NCI-H2081 (cell line): Measurements from ENCODE around the gene F2RL1.
"Not testable (repeated sequence)": the region's sequence is repeated elsewhere in the genome, so short reads cannot be mapped to it uniquely, and the experiment has no call there.

Source experiments
- DNase-seq, 2 experiments: peaks; one replicate each; lab custom pipeline; 2025; lab: John Stamatoyannopoulos, UW

F2RL1 gene, protein sequence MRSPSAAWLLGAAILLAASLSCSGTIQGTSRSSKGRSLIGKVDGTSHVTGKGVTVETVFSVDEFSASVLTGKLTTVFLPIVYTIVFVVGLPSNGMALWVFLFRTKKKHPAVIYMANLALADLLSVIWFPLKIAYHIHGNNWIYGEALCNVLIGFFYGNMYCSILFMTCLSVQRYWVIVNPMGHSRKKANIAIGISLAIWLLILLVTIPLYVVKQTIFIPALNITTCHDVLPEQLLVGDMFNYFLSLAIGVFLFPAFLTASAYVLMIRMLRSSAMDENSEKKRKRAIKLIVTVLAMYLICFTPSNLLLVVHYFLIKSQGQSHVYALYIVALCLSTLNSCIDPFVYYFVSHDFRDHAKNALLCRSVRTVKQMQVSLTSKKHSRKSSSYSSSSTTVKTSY

GRCh38 chr5:76818844-76819831, at the start of gene F2RL1:
Gene F2RL1, plus strand, starts transcription at chr5:76819030. Its CDS starts 153 bp downstream, at chr5:76819183.
- DNase-seq: peak; percentile 71 to 77

GRCh38 chr5:76771041-76771440, 47.8 kb upstream of the F2RL1 start:
- not testable (repeated sequence) for DNase-seq

DNA sequence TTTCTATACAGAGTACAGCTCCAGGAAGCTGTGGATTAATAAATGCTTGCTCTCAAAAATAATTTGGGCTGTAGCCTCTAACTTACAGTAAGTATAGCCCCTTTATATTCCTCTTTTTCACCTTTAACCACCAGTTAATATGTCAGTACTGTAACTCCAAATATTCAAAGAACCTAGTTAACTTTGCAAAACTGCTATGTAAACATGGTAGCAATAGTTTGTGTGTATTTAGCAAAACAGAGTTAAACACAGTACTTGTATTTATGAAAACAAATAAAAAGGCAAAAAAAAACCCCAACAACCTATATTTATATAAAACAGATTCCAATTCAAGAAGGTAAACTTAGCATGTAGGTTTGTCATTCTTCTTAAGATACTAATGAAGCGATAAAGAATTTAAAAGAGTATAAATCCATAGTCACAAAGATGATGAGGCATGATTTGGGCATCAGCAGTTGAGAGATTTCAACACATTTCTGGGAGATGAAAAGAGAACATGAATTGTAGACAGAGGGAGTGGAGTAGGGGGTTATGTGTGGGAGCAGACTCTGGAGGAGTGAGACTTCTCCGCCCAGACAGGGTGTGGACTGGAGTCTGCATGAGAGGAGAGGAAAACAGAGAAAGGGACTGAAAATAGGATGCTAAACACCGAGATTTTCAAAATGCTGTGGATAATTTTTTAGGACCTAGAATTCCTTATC, 47.0 kb upstream of the F2RL1 start:
- DNase-seq: no peak

DNA sequence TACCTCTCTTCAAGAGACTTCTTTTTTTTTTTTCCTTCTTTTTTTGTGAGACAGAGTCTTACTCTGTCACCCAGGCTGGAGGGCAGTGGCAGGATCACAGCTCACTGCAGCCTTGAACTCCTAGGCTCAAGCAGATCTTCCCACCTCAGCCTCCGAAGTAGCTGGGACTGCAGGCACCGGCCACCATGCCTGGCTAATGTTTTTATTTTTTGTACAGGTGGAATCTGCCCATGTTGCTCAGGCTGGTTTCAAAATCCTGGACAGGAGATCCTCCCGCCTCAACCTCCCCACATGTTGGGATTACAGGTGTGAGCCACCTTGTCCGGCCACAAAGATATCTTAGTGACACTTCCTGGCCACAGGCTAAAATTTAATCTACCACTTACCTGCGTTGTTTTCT, 42.9 kb upstream of the F2RL1 start:
- DNase-seq: no peak

- no peak for DNase-seq
Observed at GRCh38 chr5:76776391-76776790, 42.4 kb upstream of the F2RL1 start.

DNA sequence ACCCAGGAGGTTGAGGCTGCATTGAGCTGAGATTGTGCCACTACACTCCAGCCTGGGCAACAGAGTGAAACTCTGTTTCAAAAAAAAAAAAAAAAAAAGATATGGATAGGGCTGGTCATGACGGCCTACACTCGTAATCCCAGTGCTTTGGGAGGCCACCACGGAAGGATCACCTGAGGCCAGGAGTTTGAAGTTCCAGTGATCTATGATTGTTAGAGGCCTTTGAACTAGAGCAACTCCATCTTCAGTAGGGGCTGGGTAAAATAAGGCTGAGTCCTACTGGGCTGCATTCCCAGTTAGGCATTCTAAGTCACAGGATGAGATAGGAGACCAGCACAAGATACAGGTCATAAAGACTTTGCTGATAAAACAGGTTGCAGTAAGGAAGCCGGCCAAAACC, 38.2 kb upstream of the F2RL1 start:
- not testable (repeated sequence) for DNase-seq

- DNase-seq: no peak
Observed at GRCh38 chr5:76781775-76782174, 37.1 kb upstream of the F2RL1 start.

GRCh38 chr5:76782444-76782843, 36.4 kb upstream of the F2RL1 start:
- no peak for DNase-seq

DNA sequence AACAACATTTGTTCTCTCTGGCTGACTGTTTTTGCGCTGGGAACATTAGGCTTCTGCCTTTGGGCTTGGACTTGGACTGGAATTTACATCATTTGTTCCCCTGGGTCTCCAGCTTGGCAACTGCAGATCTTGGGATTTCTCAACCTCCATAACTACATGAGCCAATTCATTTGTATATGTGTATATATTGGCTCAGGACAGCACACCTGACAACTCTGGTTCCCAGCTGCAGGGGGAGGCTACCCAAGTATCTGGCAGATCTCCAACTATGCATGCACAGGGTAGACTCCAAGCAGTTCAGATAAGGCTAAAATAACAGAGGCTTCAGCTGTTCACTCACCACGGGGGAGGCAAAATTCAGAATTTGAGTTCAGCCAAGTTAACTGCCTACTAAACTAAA, 31.6 kb upstream of the F2RL1 start:
- DNase-seq: peak in 1 of 2 experiments; percentile 32

DNA sequence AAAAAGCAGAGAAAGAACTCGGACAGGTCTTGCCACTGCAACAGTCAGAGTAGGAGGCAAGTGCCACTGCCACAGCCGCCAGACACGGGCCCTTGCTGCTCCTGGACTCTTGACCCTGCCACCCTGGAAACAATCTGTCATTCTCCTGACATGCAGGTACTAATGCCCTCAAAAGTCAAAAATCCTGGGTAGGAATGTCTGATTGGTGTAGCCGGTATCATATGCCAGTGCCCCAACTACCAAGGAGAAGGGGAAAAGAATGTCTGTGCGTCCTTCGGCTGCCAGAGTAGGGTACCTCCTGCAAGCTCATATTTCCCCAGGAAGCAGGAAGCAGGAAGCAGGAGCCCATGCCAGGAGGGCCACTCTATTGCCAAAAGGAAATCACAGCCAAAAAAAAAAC, 30.5 kb upstream of the F2RL1 start:
- DNase-seq: no peak

GRCh38 chr5:76789275-76789674, 29.6 kb upstream of the F2RL1 start:
- DNase-seq: not testable (repeated sequence)

DNA sequence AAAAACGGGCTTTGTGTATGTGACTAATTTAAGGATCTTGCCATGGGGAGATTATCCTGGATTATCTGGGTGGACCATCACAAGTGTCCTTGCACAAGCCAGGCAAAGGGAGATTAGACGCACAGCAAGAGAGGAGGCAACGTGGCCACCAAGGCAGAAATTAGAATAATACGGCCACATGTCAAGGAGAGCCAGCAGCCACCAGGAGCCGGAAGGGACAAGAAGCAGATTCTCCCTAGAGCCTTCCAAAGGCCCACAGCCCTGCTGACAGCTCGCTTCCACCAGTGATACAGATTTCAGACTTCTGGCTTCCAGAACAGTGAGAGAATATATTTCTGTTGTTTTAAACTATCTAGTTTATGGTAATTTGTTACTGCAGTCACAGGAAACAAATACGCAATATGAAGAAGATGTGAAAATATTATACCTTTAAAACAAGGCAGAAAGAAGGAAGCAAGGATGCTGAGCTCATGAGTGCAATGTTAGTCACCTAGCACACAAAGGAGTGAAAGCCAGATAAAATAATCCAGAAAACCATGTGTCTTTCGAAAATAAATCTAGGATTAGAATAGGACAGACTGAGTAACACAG, 28.7 kb upstream of the F2RL1 start:
- DNase-seq: no peak

DNA sequence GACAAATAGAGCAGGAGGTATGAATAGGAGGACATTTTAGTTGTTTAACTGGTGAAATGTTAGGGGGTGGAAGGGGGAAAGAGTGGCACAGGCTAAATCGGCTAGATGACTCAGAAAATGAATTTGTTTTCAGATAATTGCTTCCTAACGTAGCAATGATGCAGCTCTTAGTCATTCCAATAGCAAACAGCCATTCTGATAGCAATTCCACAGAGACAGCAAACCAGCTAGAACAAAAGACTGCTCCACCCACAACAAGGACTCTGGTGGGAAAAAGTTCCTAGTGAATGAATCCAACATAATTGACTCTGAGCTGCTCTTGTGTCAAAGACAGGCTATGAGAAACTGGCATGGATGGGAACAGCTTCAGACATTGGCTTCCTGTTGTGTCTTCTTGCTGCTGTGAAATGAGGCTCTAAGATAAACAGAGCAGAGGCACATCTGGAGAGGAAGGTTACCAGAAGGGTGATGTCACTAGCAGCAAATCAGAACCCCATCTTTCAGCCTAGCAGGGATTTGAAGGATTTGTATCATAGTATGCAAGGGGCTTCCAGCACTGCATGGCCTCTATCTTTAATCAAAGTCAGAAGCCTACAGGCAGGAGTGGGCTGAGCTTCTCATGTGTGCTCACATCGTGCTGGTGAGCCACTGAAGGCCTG, 28.1 kb upstream of the F2RL1 start:
- no peak for DNase-seq

- no peak for DNase-seq
Observed at GRCh38 chr5:76791461-76791860, 27.4 kb upstream of the F2RL1 start.

DNA sequence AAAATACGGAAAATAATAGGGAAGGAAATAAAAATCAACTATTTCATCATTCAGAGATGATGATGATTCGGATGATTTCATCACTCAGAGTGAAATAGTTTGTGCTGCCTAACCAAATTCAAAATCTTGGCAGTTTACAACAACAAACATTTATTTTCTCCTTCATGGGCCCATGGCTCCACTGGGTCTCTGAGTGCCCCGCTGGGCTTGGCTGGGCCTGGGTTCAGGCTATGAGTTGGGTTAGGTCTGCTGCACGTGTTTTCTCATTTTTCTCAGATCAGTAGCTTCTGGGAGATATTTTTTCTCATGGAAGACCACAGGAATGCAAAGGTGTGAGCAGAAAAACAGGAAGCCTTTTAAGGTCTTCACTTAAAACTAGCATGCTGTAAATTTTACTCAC, 24.0 kb upstream of the F2RL1 start:
- DNase-seq: no peak

DNA sequence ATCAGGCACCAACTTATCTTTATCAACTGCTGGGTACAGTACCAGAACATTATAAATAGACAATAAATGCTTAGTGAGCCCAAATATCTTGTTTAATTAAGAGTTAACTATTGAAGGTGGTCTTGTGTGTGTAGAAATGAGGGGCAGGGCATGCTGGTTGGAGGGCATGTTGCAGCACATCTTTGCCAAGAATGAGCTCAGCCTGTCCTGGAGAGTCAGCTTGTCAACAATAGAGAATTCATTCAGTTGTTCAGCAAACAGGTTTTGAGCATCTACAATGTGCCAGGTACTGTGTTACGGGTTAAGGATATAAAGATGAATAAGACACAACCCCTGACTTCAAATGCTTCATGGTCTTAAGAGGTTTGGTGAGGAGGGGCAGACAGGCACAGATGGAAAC, 19.2 kb upstream of the F2RL1 start:
- DNase-seq: no peak

- DNase-seq: no peak
Observed at GRCh38 chr5:76800579-76800978, 18.3 kb upstream of the F2RL1 start.

GRCh38 chr5:76801159-76801802, 17.5 kb upstream of the F2RL1 start:
- DNase-seq: no peak

GRCh38 chr5:76801803-76802195, 17.0 kb upstream of the F2RL1 start:
- DNase-seq: no peak

GRCh38 chr5:76804266-76804665, 14.6 kb upstream of the F2RL1 start:
- DNase-seq: no peak
